DOHH2 (cell line): ENCODE results near the gene TERT.

Experiments
- CTCF ChIP-seq: fragments of 200-600 bp; sonication (generic); IDR thresholded peaks from one replicate; pipeline ENCODE4 v1.5.1; 2014; ENCODE audit warnings: antibody characterized with exemption, mild to moderate bottlenecking, low read depth, low read length; ENCODE audit not compliant: poor library complexity, severe bottlenecking
- EZH2phosphoT487 ChIP-seq: fragments of 200-600 bp; sonication (generic); IDR thresholded peaks from 2 replicates; pipeline ENCODE4 v1.6.1; 2017; ENCODE audit warnings: borderline replicate concordance, mild to moderate bottlenecking, antibody characterized with exemption, low read length, moderate library complexity, mixed read lengths

GRCh38 chr5:1245905-1246576 is 48.8 kb downstream of the TERT start:
- TF ChIP-seq CTCF: no peak
- no peak for TF ChIP-seq EZH2phosphoT487
